KMS-11 (cell line): ENCODE data around the gene POU4F3.

Source experiments
- H2AFZ ChIP-seq: fragments of 200-600 bp; sonication (generic); 2 replicates; pipeline ENCODE4 v1.6.1; 2016; ENCODE audit warnings: antibody characterized with exemption, mixed run types, low read depth
- H3K27ac ChIP-seq: fragments of 200-600 bp; sonication (generic); 2 replicates; pipeline ENCODE4 v1.6.1; 2016; ENCODE audit warnings: mild to moderate bottlenecking, mixed run types
- H3K27me3 ChIP-seq: fragments of 200-600 bp; sonication (generic); 2 replicates; pipeline ENCODE4 v1.6.1; 2017; ENCODE audit warnings: mild to moderate bottlenecking, low read depth, mixed run types, moderate library complexity; ENCODE audit not compliant: insufficient read depth
- H3K36me3 ChIP-seq: fragments of 200-600 bp; sonication (generic); 2 replicates; pipeline ENCODE4 v1.6.1; 2017; ENCODE audit warnings: mild to moderate bottlenecking, mixed run types; ENCODE audit not compliant: insufficient read depth
- H3K4me1 ChIP-seq: fragments of 200-600 bp; sonication (generic); 2 replicates; pipeline ENCODE4 v1.6.1; 2016; ENCODE audit warnings: mild to moderate bottlenecking, low read depth, mixed run types; ENCODE audit not compliant: poor library complexity, severe bottlenecking
- H3K4me2 ChIP-seq: fragments of 200-600 bp; sonication (generic); 2 replicates; pipeline ENCODE4 v1.7.0; 2016; ENCODE audit warnings: mild to moderate bottlenecking, mixed run types
- H3K4me3 ChIP-seq: fragments of 200-600 bp; sonication (generic); IDR thresholded peaks from 2 replicates; pipeline ENCODE4 v1.6.1; 2017; ENCODE audit warnings: low read depth, low read length, mixed read lengths; ENCODE audit not compliant: insufficient read depth
- H3K79me2 ChIP-seq: fragments of 200-600 bp; sonication (generic); 2 replicates; pipeline ENCODE4 v1.6.1; 2016; ENCODE audit warnings: low read depth, mixed run types; ENCODE audit not compliant: insufficient read depth
- H3K9ac ChIP-seq: fragments of 200-600 bp; sonication (generic); 2 replicates; pipeline ENCODE4 v1.6.1; 2016; ENCODE audit warnings: mild to moderate bottlenecking, mixed run types
- H4K20me1 ChIP-seq: fragments of 200-600 bp; sonication (generic); 2 replicates; pipeline ENCODE4 v1.6.1; 2016; ENCODE audit warnings: mild to moderate bottlenecking, mixed run types; ENCODE audit not compliant: insufficient read depth
- CTCF ChIP-seq: fragments of 200-600 bp; sonication (generic); conservative IDR thresholded peaks from 2 replicates; pipeline ENCODE4 v1.6.1; 2017; ENCODE audit warnings: low read depth, mild to moderate bottlenecking, antibody characterized with exemption, low read length, moderate library complexity, mixed read lengths

POU4F3 gene

GRCh38 chr5:146357126-146357525 is 18.5 kb downstream of the POU4F3 start:
- TF ChIP-seq CTCF = no peak

GRCh38 chr5:146359836-146360235 is 21.2 kb downstream of the POU4F3 start:
- H3K36me3 ChIP-seq = no peaks in the 10 kb centered on the region
- H2AFZ ChIP-seq = no peak overlapping the region
- H3K9ac ChIP-seq = no peak overlapping the region
- H3K79me2 ChIP-seq = no peaks in the 10 kb centered on the region
- H3K4me3 ChIP-seq = no peak overlapping the region
- TF ChIP-seq CTCF = no peak
- no peak overlapping the region for H3K27ac ChIP-seq
- no peaks in the 10 kb centered on the region for H4K20me1 ChIP-seq
- H3K4me1 ChIP-seq = no peaks in the 10 kb centered on the region
- H3K27me3 ChIP-seq = no peaks in the 10 kb centered on the region
- no peak overlapping the region for H3K4me2 ChIP-seq

More at GRCh38 chr5:146357126-146357525, 18.5 kb downstream of the POU4F3 start:
- H3K4me2 ChIP-seq = no peak overlapping the region
- no peaks in the 10 kb centered on the region for H3K27me3 ChIP-seq
- no peak overlapping the region for H3K9ac ChIP-seq
- no peaks in the 10 kb centered on the region for H3K79me2 ChIP-seq
- H3K36me3 ChIP-seq = no peaks in the 10 kb centered on the region
- no peak overlapping the region for H3K27ac ChIP-seq
- H3K4me1 ChIP-seq = no peaks in the 10 kb centered on the region
- H4K20me1 ChIP-seq = no peaks in the 10 kb centered on the region
- no peak overlapping the region for H3K4me3 ChIP-seq
- no peak overlapping the region for H2AFZ ChIP-seq

- Histone ChIP-seq H3K4me2 (no peak overlapping the region), H3K36me3 (no peaks in the 10 kb centered on the region), H2AFZ (no peak overlapping the region), H4K20me1 (no peaks in the 10 kb centered on the region), H3K27me3 (no peaks in the 10 kb centered on the region), H3K27ac (no peak overlapping the region), H3K4me1 (no peaks in the 10 kb centered on the region), H3K79me2 (no peaks in the 10 kb centered on the region), H3K9ac (no peak overlapping the region), H3K4me3 (no peak overlapping the region)
- no peak for TF ChIP-seq CTCF
These were observed 24.7 kb downstream of the POU4F3 start for GRCh38 chr5:146363161-146363874.

GRCh38 chr5:146365618-146366017 is 27.0 kb downstream of the POU4F3 start:
- no peaks in the 10 kb centered on the region for H3K79me2 ChIP-seq
- no peak overlapping the region for H3K4me3 ChIP-seq
- H4K20me1 ChIP-seq = no peaks in the 10 kb centered on the region
- H3K36me3 ChIP-seq = no peaks in the 10 kb centered on the region
- TF ChIP-seq CTCF = no peak
- no peak overlapping the region for H3K9ac ChIP-seq
- no peak overlapping the region for H3K27ac ChIP-seq
- H3K4me1 ChIP-seq = no peaks in the 10 kb centered on the region
- no peak overlapping the region for H2AFZ ChIP-seq
- H3K27me3 ChIP-seq = no peaks in the 10 kb centered on the region
- no peak overlapping the region for H3K4me2 ChIP-seq
